Left lung (tissue), 10 donors: ENCODE results near the gene MTERF2. TPM values are rescaled to one million over a fixed set of nuclear protein-coding genes. Genes with fewer than 3 reads are reported as not detected.

ENCODE experiments used
- ATAC-seq: fragments of 200-7000 bp; cut with Tn5 transposase; one replicate; pipeline ENCODE4 v1.9.1; 2020; ENCODE audit warnings: moderate library complexity
- DNase-seq, 4 donors: peaks; one replicate each; pipeline ENCODE4 v3.0.0-alpha.2; 2013 to 2020
- H3K27ac ChIP-seq, 2 donors: fragments of 200-600 bp; sonication (generic) in 1 of 2; one replicate each; pipeline versions ENCODE4 v1.5.0 to v1.8.0; 2020 to 2021
- H3K27me3 ChIP-seq, 2 donors: fragments of 200-600 bp; sonication (generic) in 1 of 2; one replicate each; pipeline versions ENCODE4 v1.5.0 to v1.8.0; 2020 to 2021
- H3K36me3 ChIP-seq, 2 donors: fragments of 200-600 bp; sonication (generic) in 1 of 2; one replicate each; pipeline versions ENCODE4 v1.5.0 to v1.8.0; 2020 to 2021
- H3K4me1 ChIP-seq, 2 donors: fragments of 200-600 bp; one replicate each; pipeline ENCODE4 v1.8.0; 2021
- H3K4me3 ChIP-seq, 2 donors: fragments of 200-600 bp; sonication (generic) in 1 of 2; one replicate each; pipeline versions ENCODE4 v1.5.0 to v1.8.0; 2020 to 2021; ENCODE audit warnings: mild to moderate bottlenecking in 1 of 2
- H3K9me3 ChIP-seq, 2 donors: fragments of 200-600 bp; sonication (generic) in 1 of 2; one replicate each; pipeline versions ENCODE4 v1.5.0 to v1.8.0; 2020 to 2021
- CTCF ChIP-seq, 2 donors: fragments of 200-600 bp; sonication (generic) in 1 of 2; IDR thresholded peaks; one replicate each; pipeline versions ENCODE4 v1.5.0 to v1.8.0; 2021; ENCODE audit warnings: antibody characterized with exemption in 2 of 2
- intact Hi-C, 2 donors: fragments of 100-400 bp; cut with DNase I; formaldehyde crosslinking; loops; one replicate each; pipeline versions ENCODE4 v1.11.2 to v1.14.2; 2022
- polyA plus RNA-seq, 6 donors: library from polyadenylated mRNA; unstranded; fragments of 120-200 nt; gene quantifications; one replicate each; pipeline ENCODE4 v1.2.1, GENCODE V29; 2013; ENCODE audit not compliant: insufficient read length in 6 of 6
- total RNA-seq, 2 donors: library from RNA; stranded (reverse); fragmentation: NEBNext Ultra II Directional; extraction: Animal tissue kit (Norgen Biotek cat#: 25700); gene quantifications; one replicate each; pipeline ENCODE4 v1.2.1, GENCODE V29; 2021
- donor health status: DM: no; HTN: yes; CAD: no.
- donor health status: DM: no; HTN: no; CAD: no.

The MTERF2 gene
- total and polyA plus RNA-seq, 8 donors, result 10.8 to 49.6 (median 41.1) TPM

- Histone ChIP-seq H3K4me3 (peak within 1 kb of the TSS; percentile 81 to 88), H3K27me3 (peaks cover 0 to 11% of the 10 kb centered on the region in 2 donors), H3K9me3 (no peaks in the 10 kb centered on the region), H3K4me1 (peaks cover 11 to 15% of the 10 kb centered on the region in 2 donors), H3K27ac (peak within 1 kb of the TSS; percentile 91 to 98), H3K36me3 (no peaks in the 10 kb centered on the region)
- ATAC-seq (peak; percentile 93), DNase-seq (peak; percentile 94 to 99 (median 96))
- TF ChIP-seq CTCF (IDR thresholded peaks at IDR 0.05), result no peak
- intact Hi-C loops, result no loop called here
These were observed 31.4 kb downstream of the MTERF2 start, which contains the start of gene TMEM263 for GRCh38 chr12:106955377-106956047. TSS of gene TMEM263 (plus strand) at chr12:106955907. CDS start at chr12:106967117, 11,210 bp downstream.

- intact Hi-C loops, result no loop called here
- peak; percentile 0 for ATAC-seq
These were observed 32.2 kb downstream of the MTERF2 start for GRCh38 chr12:106954462-106955376.

GRCh38 chr12:106953352-106954250 lies 33.3 kb downstream of the MTERF2 start:
- intact Hi-C loops, result no loop called here
- DNase-seq, result no peak
- Histone ChIP-seq H3K4me1 (peaks cover 10 to 11% of the 10 kb centered on the region in 2 donors), H3K27me3 (peaks cover 0 to 11% of the 10 kb centered on the region in 2 donors), H3K36me3 (no peaks in the 10 kb centered on the region), H3K27ac (no peak overlapping the region), H3K4me3 (no peak overlapping the region), H3K9me3 (no peaks in the 10 kb centered on the region)
- ATAC-seq, result no peak
- no peak for TF ChIP-seq CTCF (IDR thresholded peaks at IDR 0.05)

More at GRCh38 chr12:106954462-106955376, 32.2 kb downstream of the MTERF2 start:
- no peak for TF ChIP-seq CTCF (IDR thresholded peaks at IDR 0.05)
- Histone ChIP-seq H3K9me3 (no peaks in the 10 kb centered on the region), H3K27ac (peak overlapping the region; percentile 91 to 98), H3K4me3 (peak overlapping the region; percentile 81 to 88), H3K27me3 (peaks cover 0 to 11% of the 10 kb centered on the region in 2 donors), H3K36me3 (no peaks in the 10 kb centered on the region), H3K4me1 (peaks cover 11 to 15% of the 10 kb centered on the region in 2 donors)
- DNase-seq, result peak; percentile 26 to 79 (median 36)

GRCh38 chr12:106950591-106950990 lies 36.4 kb downstream of the MTERF2 start:
- H3K27ac ChIP-seq, result no peak overlapping the region
- H3K4me1 ChIP-seq, result no peaks in the 10 kb centered on the region
- peaks cover 0 to 3% of the 10 kb centered on the region in 2 donors for H3K9me3 ChIP-seq
- no peak for TF ChIP-seq CTCF (IDR thresholded peaks at IDR 0.05)
- intact Hi-C loops, result no loop called here
- H3K27me3 ChIP-seq, result peaks cover 0 to 14% of the 10 kb centered on the region in 2 donors
- no peak overlapping the region for H3K4me3 ChIP-seq
- DNase-seq (no peak), ATAC-seq (no peak)
- H3K36me3 ChIP-seq, result no peaks in the 10 kb centered on the region
